IPS-NIHi11 (cell line): ENCODE measurements around the gene PIR.

Experiments used
- DNase-seq: peaks from one replicate; pipeline ENCODE4 v3.0.0; 2012; ENCODE audit warnings: mixed read lengths, low spot score

The PIR gene

GRCh38 chrX:15349046-15349445, 144.1 kb downstream of the PIR start:
- peak; percentile 32 for DNase-seq

GRCh38 chrX:15345976-15346375, 147.2 kb downstream of the PIR start:
- no peak for DNase-seq

GRCh38 chrX:15344106-15344505, 149.0 kb downstream of the PIR start:
- no peak for DNase-seq

- no peak for DNase-seq
Measured at GRCh38 chrX:15343075-15343476, 150.1 kb downstream of the PIR start.

GRCh38 chrX:15340867-15341266, 152.3 kb downstream of the PIR start:
- DNase-seq: no peak

GRCh38 chrX:15336023-15336413, 157.1 kb downstream of the PIR start:
- peak; percentile 14 for DNase-seq

- DNase-seq: peak; percentile 93
Measured at GRCh38 chrX:15335135-15336022, 157.8 kb downstream of the PIR start, which contains the start of gene PIGA. PIGA (minus strand) TSS chrX:15335523; CDS start chrX:15331930, 3,593 bp downstream.
